Neural progenitor cell (in vitro differentiated cells): ENCODE results near the gene SRP14. TPM values are rescaled to one million over a fixed set of nuclear protein-coding genes. Genes with fewer than 3 reads are reported as not detected.

Experiments used
- DNase-seq: peaks from one replicate; pipeline ENCODE4 v3.0.0-alpha.2; 2016; ENCODE audit warnings: low spot score
- H2AFZ ChIP-seq: fragments of 200-600 bp; sonication (generic); replicated peaks from 2 replicates; pipeline ENCODE4 v1.6.1; 2016; ENCODE audit warnings: antibody characterized with exemption
- H3F3A ChIP-seq: fragments of 200-600 bp; sonication (generic); 2 replicates; pipeline ENCODE4 v1.6.1; 2016; ENCODE audit warnings: antibody characterized with exemption, low read depth
- H3K27ac ChIP-seq: fragments of 200-600 bp; sonication (generic); 2 replicates; pipeline ENCODE4 v1.5.1; 2016; ENCODE audit warnings: mild to moderate bottlenecking
- H3K27me3 ChIP-seq: fragments of 200-600 bp; sonication (generic); 2 replicates; pipeline ENCODE4 v1.6.1; 2016; ENCODE audit warnings: mild to moderate bottlenecking, moderate library complexity
- H3K36me3 ChIP-seq: fragments of 200-600 bp; sonication (generic); 2 replicates; pipeline ENCODE4 v1.5.1; 2016
- H3K4me1 ChIP-seq: fragments of 200-600 bp; sonication (generic); 2 replicates; pipeline ENCODE4 v1.6.1; 2016; ENCODE audit warnings: mixed run types
- H3K4me2 ChIP-seq: fragments of 200-600 bp; sonication (generic); 2 replicates; pipeline ENCODE4 v1.6.1; 2016
- H3K4me3 ChIP-seq: fragments of 200-600 bp; sonication (generic); 2 replicates; pipeline ENCODE4 v1.5.1; 2016
- H3K79me2 ChIP-seq: fragments of 200-600 bp; sonication (generic); 2 replicates; pipeline ENCODE4 v1.6.1; 2016; ENCODE audit warnings: low read depth
- H3K9ac ChIP-seq: fragments of 200-600 bp; sonication (generic); 2 replicates; pipeline ENCODE4 v1.6.1; 2016
- H3K9me3 ChIP-seq: fragments of 200-600 bp; sonication (generic); 2 replicates; pipeline ENCODE4 v1.5.1; 2016; ENCODE audit warnings: low read depth
- H4K20me1 ChIP-seq: fragments of 200-600 bp; sonication (generic); 2 replicates; pipeline ENCODE4 v1.6.1; 2016; ENCODE audit warnings: low read depth
- H3K27ac Mint-ChIP-seq: 3 replicates; pipeline ENCODE4 v1.8.0; 2021; ENCODE audit warnings: mixed read lengths
- H3K27me3 Mint-ChIP-seq: 2 replicates; pipeline ENCODE4 v1.8.0; 2022; ENCODE audit warnings: low read depth, mild to moderate bottlenecking, inconsistent platforms, moderate library complexity, mixed read lengths; ENCODE audit not compliant: insufficient read depth
- H3K36me3 Mint-ChIP-seq: 3 replicates; pipeline ENCODE4 v1.8.0; 2021; ENCODE audit warnings: mixed read lengths
- H3K4me1 Mint-ChIP-seq: 3 replicates; pipeline ENCODE4 v1.8.0; 2021; ENCODE audit warnings: mixed read lengths
- H3K4me3 Mint-ChIP-seq: 3 replicates; pipeline ENCODE4 v1.8.0; 2021; ENCODE audit warnings: mild to moderate bottlenecking, moderate library complexity, mixed read lengths
- H3K9me3 Mint-ChIP-seq: 3 replicates; pipeline ENCODE4 v1.8.0; 2020; ENCODE audit warnings: mixed read lengths
- EZH2 ChIP-seq: fragments of 200-600 bp; sonication (generic); IDR thresholded peaks from 2 replicates; pipeline ENCODE4 v1.6.1; 2017; ENCODE audit warnings: antibody characterized with exemption, mild to moderate bottlenecking, moderate library complexity
- EZH2phosphoT487 ChIP-seq: fragments of 200-600 bp; sonication (generic); IDR thresholded peaks from 2 replicates; pipeline ENCODE4 v1.6.1; 2017; ENCODE audit warnings: antibody characterized with exemption
- total RNA-seq: library from RNA; depleted of rRNA; stranded (reverse); fragments of >200 nt; gene quantifications from 2 replicates; pipeline ENCODE4 v1.2.3, GENCODE V29; 2015; ENCODE audit warnings: low replicate concordance
- TF ChIP-seq, protein P1 (sequence below): fragments of 200-600 bp; sonication (generic); IDR thresholded peaks from 2 replicates; pipeline ENCODE4 v1.5.1; 2017; ENCODE audit warnings: antibody characterized with exemption, mild to moderate bottlenecking

Gene SRP14
- total RNA-seq, 1 donor from 2014 or later, result 461 TPM

DNA sequence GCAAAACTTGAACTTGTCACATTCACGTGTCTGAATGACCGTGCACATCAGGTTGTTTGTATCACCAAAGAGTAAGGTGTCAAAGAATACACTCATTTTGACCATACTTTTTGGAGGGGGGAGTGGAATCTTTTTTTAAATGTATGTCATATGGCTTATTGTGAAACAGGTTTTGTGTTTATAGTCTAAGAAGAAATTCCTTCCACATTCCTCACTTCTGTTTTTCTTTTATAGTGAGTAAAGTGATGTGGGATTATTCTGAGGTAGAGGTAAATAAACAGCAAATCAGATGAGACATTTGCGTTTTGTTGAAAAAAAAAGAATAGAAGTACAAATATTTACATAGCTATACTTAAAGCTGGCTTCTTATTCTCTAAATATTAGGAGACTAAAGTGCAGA is 33.0 kb downstream of the SRP14 start:
- H3K4me3 ChIP-seq, result no peak overlapping the region
- Mint-ChIP-seq H3K4me1 (peaks cover 43% of the 10 kb centered on the region), H3K36me3 (peaks cover 26% of the 10 kb centered on the region), H3K27me3 (no peaks in the 10 kb centered on the region), H3K4me3 (no peak overlapping the region), H3K9me3 (no peaks in the 10 kb centered on the region), H3K27ac (no peak overlapping the region)
- H3K4me2 ChIP-seq, result no peak overlapping the region
- H4K20me1 ChIP-seq, result no peaks in the 10 kb centered on the region
- no peak for DNase-seq
- H3K36me3 ChIP-seq, result peaks cover 5% of the 10 kb centered on the region
- H3K27me3 ChIP-seq, result no peaks in the 10 kb centered on the region
- no peaks in the 10 kb centered on the region for H3K9me3 ChIP-seq
- no peak overlapping the region for H3K27ac ChIP-seq
- H2AFZ ChIP-seq, result no peak overlapping the region
- peaks cover 10% of the 10 kb centered on the region for H3F3A ChIP-seq
- H3K79me2 ChIP-seq, result no peaks in the 10 kb centered on the region
- peaks cover 16% of the 10 kb centered on the region for H3K4me1 ChIP-seq
- TF ChIP-seq EZH2, result no peak
- TF ChIP-seq, protein P1, sequence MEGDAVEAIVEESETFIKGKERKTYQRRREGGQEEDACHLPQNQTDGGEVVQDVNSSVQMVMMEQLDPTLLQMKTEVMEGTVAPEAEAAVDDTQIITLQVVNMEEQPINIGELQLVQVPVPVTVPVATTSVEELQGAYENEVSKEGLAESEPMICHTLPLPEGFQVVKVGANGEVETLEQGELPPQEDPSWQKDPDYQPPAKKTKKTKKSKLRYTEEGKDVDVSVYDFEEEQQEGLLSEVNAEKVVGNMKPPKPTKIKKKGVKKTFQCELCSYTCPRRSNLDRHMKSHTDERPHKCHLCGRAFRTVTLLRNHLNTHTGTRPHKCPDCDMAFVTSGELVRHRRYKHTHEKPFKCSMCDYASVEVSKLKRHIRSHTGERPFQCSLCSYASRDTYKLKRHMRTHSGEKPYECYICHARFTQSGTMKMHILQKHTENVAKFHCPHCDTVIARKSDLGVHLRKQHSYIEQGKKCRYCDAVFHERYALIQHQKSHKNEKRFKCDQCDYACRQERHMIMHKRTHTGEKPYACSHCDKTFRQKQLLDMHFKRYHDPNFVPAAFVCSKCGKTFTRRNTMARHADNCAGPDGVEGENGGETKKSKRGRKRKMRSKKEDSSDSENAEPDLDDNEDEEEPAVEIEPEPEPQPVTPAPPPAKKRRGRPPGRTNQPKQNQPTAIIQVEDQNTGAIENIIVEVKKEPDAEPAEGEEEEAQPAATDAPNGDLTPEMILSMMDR, result no peak
- TF ChIP-seq EZH2phosphoT487, result no peak
- no peak overlapping the region for H3K9ac ChIP-seq

DNA sequence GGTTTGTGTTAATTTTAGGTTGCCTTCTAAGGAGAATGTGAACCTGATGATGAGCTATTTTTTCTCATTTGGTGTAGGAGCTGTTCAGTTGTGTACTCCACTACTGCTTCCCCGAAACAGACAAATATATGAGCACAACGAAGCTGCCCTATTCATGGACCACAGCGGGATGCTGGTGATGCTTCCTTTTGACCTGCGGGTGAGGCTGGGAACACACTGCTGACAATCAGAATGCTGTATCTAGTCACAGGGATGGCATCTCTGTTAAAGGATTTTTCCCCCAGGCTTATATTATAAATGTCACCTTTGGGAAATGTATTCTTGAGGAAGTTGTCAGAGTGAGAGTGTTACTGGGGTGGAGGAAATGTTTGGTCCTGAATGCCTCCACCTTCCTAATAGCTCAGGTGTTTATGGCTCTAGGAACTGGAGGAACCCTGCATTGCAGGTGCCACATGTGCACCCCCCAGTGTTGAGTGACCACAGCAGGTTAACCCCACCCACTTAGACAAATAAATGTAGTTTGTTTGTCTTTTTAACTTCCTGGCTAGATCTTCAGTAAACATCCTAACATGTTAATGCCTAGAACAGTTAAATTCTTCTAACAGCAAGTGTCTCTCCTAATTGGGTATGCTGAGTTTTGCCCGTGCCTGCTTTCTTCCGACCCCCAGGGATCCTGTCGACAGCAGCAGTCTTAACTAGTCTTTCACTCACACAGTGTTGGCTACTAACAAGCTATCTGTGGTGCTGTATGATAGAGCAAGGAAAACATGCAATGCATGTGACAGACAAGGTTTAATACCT is 35.7 kb downstream of the SRP14 start:
- no peak overlapping the region for H3K4me2 ChIP-seq
- H2AFZ ChIP-seq, result no peak overlapping the region
- H4K20me1 ChIP-seq, result no peaks in the 10 kb centered on the region
- no peak for TF ChIP-seq EZH2
- no peak for TF ChIP-seq EZH2phosphoT487
- TF ChIP-seq, protein P1, result no peak
- Mint-ChIP-seq H3K9me3 (no peaks in the 10 kb centered on the region), H3K36me3 (peaks cover 18% of the 10 kb centered on the region), H3K27ac (no peak overlapping the region), H3K4me1 (peaks cover 24% of the 10 kb centered on the region), H3K4me3 (no peak overlapping the region), H3K27me3 (no peaks in the 10 kb centered on the region)
- H3K27me3 ChIP-seq, result no peaks in the 10 kb centered on the region
- H3K36me3 ChIP-seq, result peaks cover 5% of the 10 kb centered on the region
- no peaks in the 10 kb centered on the region for H3K79me2 ChIP-seq
- DNase-seq, result no peak
- H3K9ac ChIP-seq, result no peak overlapping the region
- peaks cover 8% of the 10 kb centered on the region for H3K4me1 ChIP-seq
- H3K4me3 ChIP-seq, result no peak overlapping the region
- no peaks in the 10 kb centered on the region for H3K9me3 ChIP-seq
- no peak overlapping the region for H3K27ac ChIP-seq
- H3F3A ChIP-seq, result peaks cover 5% of the 10 kb centered on the region

DNA sequence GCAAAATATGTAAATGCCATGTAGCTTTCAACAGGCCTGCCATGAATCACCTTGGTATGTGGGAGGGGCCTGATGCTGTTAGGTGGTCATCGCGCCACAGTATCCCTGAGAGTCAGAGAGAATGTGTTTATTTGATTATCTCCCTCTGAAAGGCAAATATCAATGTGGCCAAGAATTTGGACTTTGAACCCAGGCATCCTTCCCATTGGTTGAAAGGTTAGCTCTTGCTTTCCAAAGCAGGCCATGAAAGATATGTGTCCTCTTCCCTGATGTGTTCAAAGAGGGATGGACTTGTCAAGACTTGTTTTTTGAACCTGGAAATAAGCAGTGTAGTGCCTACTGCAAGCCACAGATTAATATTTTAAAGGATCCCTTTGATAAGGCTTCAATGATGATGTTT is 36.7 kb downstream of the SRP14 start:
- Mint-ChIP-seq H3K36me3 (peaks cover 12% of the 10 kb centered on the region), H3K4me3 (no peak overlapping the region), H3K27me3 (no peaks in the 10 kb centered on the region), H3K4me1 (peaks cover 23% of the 10 kb centered on the region), H3K27ac (no peak overlapping the region), H3K9me3 (no peaks in the 10 kb centered on the region)
- peaks cover 5% of the 10 kb centered on the region for H3K36me3 ChIP-seq
- H3K27ac ChIP-seq, result no peak overlapping the region
- H2AFZ ChIP-seq, result no peak overlapping the region
- H3K27me3 ChIP-seq, result no peaks in the 10 kb centered on the region
- H3K9me3 ChIP-seq, result no peaks in the 10 kb centered on the region
- peaks cover 5% of the 10 kb centered on the region for H3F3A ChIP-seq
- H3K79me2 ChIP-seq, result no peaks in the 10 kb centered on the region
- no peak for DNase-seq
- H3K9ac ChIP-seq, result no peak overlapping the region
- H3K4me3 ChIP-seq, result no peak overlapping the region
- TF ChIP-seq, protein P1, result no peak
- TF ChIP-seq EZH2 (no peak), EZH2phosphoT487 (no peak)
- H4K20me1 ChIP-seq, result no peaks in the 10 kb centered on the region
- no peak overlapping the region for H3K4me2 ChIP-seq
- H3K4me1 ChIP-seq, result peaks cover 8% of the 10 kb centered on the region
